SU-DHL-6 (cell line): Measurements from ENCODE around the gene RETREG2.
A peak's percentile ranks its signal among the peaks of the same experiment; 100 is the strongest.

Source experiments
- H2AFZ ChIP-seq: fragments of 200-600 bp; sonication (generic); 2 replicates; pipeline ENCODE4 v1.6.1; 2014; ENCODE audit warnings: low read depth, mild to moderate bottlenecking, moderate library complexity, mixed read lengths, antibody characterized with exemption, low read length; ENCODE audit not compliant: severe bottlenecking
- H3F3A ChIP-seq: fragments of 200-600 bp; shearing (Covaris generic); 2 replicates; pipeline ENCODE4 v1.6.0; 2016; ENCODE audit warnings: antibody characterized with exemption, mild to moderate bottlenecking; ENCODE audit not compliant: insufficient read depth
- H3K27ac ChIP-seq: fragments of 200-600 bp; sonication (generic); 2 replicates; pipeline ENCODE4 v1.5.1; 2016; ENCODE audit warnings: low read depth, mild to moderate bottlenecking, low read length, moderate library complexity, mixed read lengths
- H3K27me3 ChIP-seq: fragments of 200-600 bp; sonication (generic), shearing (Covaris generic); 2 replicates; pipeline ENCODE4 v1.6.0; 2014; ENCODE audit warnings: mild to moderate bottlenecking, low read length
- H3K36me3 ChIP-seq: fragments of 200-600 bp; sonication (generic); 2 replicates; pipeline ENCODE4 v1.6.1; 2014; ENCODE audit warnings: mild to moderate bottlenecking, low read length, mixed read lengths
- H3K4me2 ChIP-seq: fragments of 300-600, 200-600 bp; shearing (Covaris generic), sonication (generic); 2 replicates; pipeline ENCODE4 v1.6.0; 2014; ENCODE audit warnings: low read length, low read depth, mild to moderate bottlenecking; ENCODE audit not compliant: poor library complexity, severe bottlenecking
- H3K4me3 ChIP-seq: fragments of 200-600 bp; sonication (generic); 2 replicates; pipeline ENCODE4 v1.5.1; 2014; ENCODE audit warnings: antibody characterized with exemption, low read length, mild to moderate bottlenecking, mixed read lengths; ENCODE audit not compliant: insufficient read depth, poor library complexity, severe bottlenecking
- H3K79me2 ChIP-seq: fragments of 200-600 bp; sonication (generic); 2 replicates; pipeline ENCODE4 v1.6.1; 2014; ENCODE audit warnings: mild to moderate bottlenecking, low read length, moderate library complexity; ENCODE audit not compliant: insufficient read depth
- H3K9ac ChIP-seq: fragments of 200-600 bp; sonication (generic); 2 replicates; pipeline ENCODE4 v1.7.0; 2014; ENCODE audit warnings: mild to moderate bottlenecking, low read length
- H3K9me2 ChIP-seq: fragments of 200-600 bp; sonication (generic); replicated peaks from 2 replicates; pipeline ENCODE4 v1.6.1; 2014; ENCODE audit warnings: low read length; ENCODE audit not compliant: insufficient read depth
- H3K9me3 ChIP-seq: fragments of 200-600 bp; sonication (generic); 2 replicates; pipeline ENCODE4 v1.6.1; 2014; ENCODE audit warnings: low read length, mixed read lengths; ENCODE audit not compliant: insufficient read depth
- H4K20me1 ChIP-seq: fragments of 200-600 bp; sonication (generic); 2 replicates; pipeline ENCODE4 v1.6.1; 2014; ENCODE audit warnings: low read depth, mild to moderate bottlenecking, antibody characterized with exemption, low read length, moderate library complexity, mixed read lengths
- EZH2phosphoT487 ChIP-seq: fragments of 200-600 bp; sonication (generic), shearing (Covaris generic); conservative IDR thresholded peaks from 2 replicates; pipeline ENCODE4 v1.6.1; 2018; ENCODE audit warnings: mild to moderate bottlenecking, antibody characterized with exemption, low read length, moderate library complexity, mixed read lengths
- TF ChIP-seq, protein P1 (sequence below): fragments of 200-600 bp; sonication (generic); IDR thresholded peaks from one replicate; pipeline ENCODE4 v1.5.1; 2017; ENCODE audit warnings: antibody characterized with exemption, mild to moderate bottlenecking, low read length, moderate library complexity; ENCODE audit not compliant: insufficient read depth, poor library complexity, severe bottlenecking

RETREG2 gene

DNA sequence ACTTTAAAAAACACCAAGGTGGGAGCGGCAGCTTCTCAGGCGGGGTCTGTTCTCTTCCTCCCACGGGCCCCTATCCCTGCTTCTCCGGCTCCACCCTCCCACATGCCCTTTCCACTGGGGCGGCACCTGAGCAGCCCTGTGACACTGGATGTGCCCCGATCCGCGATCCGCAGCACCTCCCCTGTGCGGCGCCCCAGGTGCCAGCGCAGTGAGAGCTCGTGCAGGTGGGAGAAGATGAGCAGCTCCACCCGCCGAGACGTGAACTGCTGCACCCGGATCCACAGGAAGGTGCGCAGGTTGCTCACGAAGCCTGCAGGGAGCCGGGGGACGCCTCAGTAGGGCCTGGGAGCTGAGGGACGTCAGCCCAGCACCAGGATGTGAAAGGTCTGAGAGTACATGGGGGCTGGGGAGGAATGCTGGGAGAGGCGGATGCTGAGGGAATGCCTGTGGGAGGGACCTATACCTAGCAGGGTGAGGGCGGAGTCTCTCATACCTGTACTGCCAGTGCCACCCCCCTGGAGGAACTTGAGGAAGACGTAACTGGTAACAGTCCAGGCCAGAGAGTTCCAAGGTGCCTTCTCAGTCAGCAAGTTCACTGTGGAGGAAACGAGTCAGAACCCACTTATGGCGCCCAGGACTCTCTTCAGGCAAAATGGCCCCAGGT lies 37.9 kb downstream of the RETREG2 start:
- Histone ChIP-seq H3K4me2 (no peak overlapping the region), H3K79me2 (no peaks in the 10 kb centered on the region), H3K27ac (no peak overlapping the region), H3K27me3 (no peaks in the 10 kb centered on the region), H3F3A (no peaks in the 10 kb centered on the region), H3K4me3 (no peak overlapping the region), H2AFZ (no peak overlapping the region), H3K9me3 (no peaks in the 10 kb centered on the region), H3K9me2 (no peaks in the 10 kb centered on the region), H4K20me1 (no peaks in the 10 kb centered on the region), H3K36me3 (no peaks in the 10 kb centered on the region), H3K9ac (no peak overlapping the region)
- TF ChIP-seq EZH2phosphoT487, result no peak
- TF ChIP-seq, protein P1, sequence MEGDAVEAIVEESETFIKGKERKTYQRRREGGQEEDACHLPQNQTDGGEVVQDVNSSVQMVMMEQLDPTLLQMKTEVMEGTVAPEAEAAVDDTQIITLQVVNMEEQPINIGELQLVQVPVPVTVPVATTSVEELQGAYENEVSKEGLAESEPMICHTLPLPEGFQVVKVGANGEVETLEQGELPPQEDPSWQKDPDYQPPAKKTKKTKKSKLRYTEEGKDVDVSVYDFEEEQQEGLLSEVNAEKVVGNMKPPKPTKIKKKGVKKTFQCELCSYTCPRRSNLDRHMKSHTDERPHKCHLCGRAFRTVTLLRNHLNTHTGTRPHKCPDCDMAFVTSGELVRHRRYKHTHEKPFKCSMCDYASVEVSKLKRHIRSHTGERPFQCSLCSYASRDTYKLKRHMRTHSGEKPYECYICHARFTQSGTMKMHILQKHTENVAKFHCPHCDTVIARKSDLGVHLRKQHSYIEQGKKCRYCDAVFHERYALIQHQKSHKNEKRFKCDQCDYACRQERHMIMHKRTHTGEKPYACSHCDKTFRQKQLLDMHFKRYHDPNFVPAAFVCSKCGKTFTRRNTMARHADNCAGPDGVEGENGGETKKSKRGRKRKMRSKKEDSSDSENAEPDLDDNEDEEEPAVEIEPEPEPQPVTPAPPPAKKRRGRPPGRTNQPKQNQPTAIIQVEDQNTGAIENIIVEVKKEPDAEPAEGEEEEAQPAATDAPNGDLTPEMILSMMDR, result no peak

DNA sequence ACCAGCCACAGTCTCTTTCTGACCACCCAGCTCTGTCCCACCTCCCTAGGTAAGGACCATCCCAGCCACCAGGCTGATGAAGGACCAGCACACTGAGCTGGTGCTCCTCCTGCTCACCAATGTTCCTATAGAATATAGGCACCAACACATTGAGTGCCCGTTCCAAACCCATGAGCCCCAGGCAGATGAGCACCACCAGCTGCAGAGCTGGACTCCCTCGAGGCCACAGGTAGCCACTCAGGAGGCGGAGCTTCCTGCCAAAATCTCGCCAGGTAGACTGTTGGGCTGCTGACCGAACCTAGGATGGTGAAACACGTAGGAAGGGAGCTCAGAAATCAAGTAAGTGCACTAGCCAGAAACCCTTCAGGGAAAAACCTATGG lies 38.5 kb downstream of the RETREG2 start:
- Histone ChIP-seq H4K20me1 (no peaks in the 10 kb centered on the region), H3K4me2 (no peak overlapping the region), H3K4me3 (no peak overlapping the region), H3K9me3 (no peaks in the 10 kb centered on the region), H3K27me3 (no peaks in the 10 kb centered on the region), H3K79me2 (no peaks in the 10 kb centered on the region), H3K9me2 (no peaks in the 10 kb centered on the region), H3K9ac (no peak overlapping the region), H3K27ac (no peak overlapping the region), H3F3A (no peaks in the 10 kb centered on the region), H2AFZ (no peak overlapping the region), H3K36me3 (no peaks in the 10 kb centered on the region)
- TF ChIP-seq, protein P1, result no peak
- TF ChIP-seq EZH2phosphoT487, result no peak

DNA sequence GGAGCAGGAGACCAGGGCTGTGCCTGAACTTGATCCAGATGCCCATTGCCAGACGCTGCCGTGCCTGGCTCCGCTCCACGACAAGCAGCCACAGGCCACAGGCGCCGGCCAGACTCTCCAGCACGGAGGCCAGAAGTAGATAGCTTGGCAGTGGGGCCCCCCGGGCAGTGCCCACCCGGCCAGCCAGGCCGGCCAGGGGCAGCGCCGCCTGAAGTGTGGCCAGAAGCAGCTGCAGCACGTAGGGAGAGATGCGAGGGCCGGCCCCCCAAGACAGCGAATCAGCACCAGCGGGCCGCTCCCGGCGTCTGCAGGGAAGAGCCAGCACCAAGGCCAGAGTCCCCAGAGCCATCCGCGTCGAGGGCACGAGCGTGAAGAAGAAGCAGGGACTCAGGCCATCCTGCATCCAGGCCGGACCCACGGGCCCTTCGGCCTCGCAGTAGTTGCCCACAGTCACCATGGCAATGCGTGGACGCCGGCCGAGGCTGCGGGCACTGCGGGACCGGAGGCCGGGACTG lies 40.2 kb downstream of the RETREG2 start:
- TF ChIP-seq EZH2phosphoT487, result no peak
- TF ChIP-seq, protein P1, result no peak
- no peaks in the 10 kb centered on the region for H3K79me2 ChIP-seq
- no peaks in the 10 kb centered on the region for H3K36me3 ChIP-seq
- no peak overlapping the region for H3K27ac ChIP-seq
- H2AFZ ChIP-seq, result peak overlapping the region; percentile 13
- H3F3A ChIP-seq, result no peaks in the 10 kb centered on the region
- H3K9me3 ChIP-seq, result no peaks in the 10 kb centered on the region
- H3K4me2 ChIP-seq, result peak overlapping the region; percentile 58
- H4K20me1 ChIP-seq, result no peaks in the 10 kb centered on the region
- H3K9ac ChIP-seq, result peak overlapping the region; percentile 50
- no peaks in the 10 kb centered on the region for H3K27me3 ChIP-seq
- no peaks in the 10 kb centered on the region for H3K9me2 ChIP-seq
- peak overlapping the region; percentile 46 for H3K4me3 ChIP-seq
